Measurements from ENCODE around the gene ROBO1. TPM values are rescaled to one million over a fixed set of nuclear protein-coding genes. Genes with fewer than 3 reads are reported as not detected.

ROBO1 gene
- polyA plus RNA-seq, 1 experiment = 33.9 TPM

GRCh38 chr3:78670094-78670493, 1097.7 kb downstream of the ROBO1 start:
- no peak for DNase-seq (ENCODE audit: low read depth)
- ChIA-PET CTCF (no interaction called here), POLR2A (no interaction called here)
- Histone ChIP-seq H3K36me3 (ENCODE audit: control insufficient read depth, insufficient read depth, low read length) (0 out of 2 replicates have a peak, but pooled peaks cover 1% of the 10 kb centered on the region), H3K4me3 (ENCODE audit: low read depth, low read length) (no peak overlapping the region), H3K27me3 (ENCODE audit: control insufficient read depth, insufficient read depth, low read length) (no peaks in the 10 kb centered on the region)
- no peak for TF ChIP-seq CTCF (IDR thresholded peaks at IDR 0.05; ENCODE audit: insufficient read depth, low read depth, low read length)

- TF ChIP-seq CTCF (IDR thresholded peaks at IDR 0.05; ENCODE audit: insufficient read depth, low read depth, low read length) = no peak
- no peak for DNase-seq (ENCODE audit: low read depth)
- ChIA-PET CTCF (interaction anchor here (1.0 kb wide), 1 partner anchor 365 kb away, joined by 3 read pairs; no protein-coding TSS in a partner anchor), POLR2A (no interaction called here)
- H3K4me3 ChIP-seq (ENCODE audit: low read depth, low read length) = no peak overlapping the region
- H3K36me3 ChIP-seq (ENCODE audit: control insufficient read depth, insufficient read depth, low read length) = 0 out of 2 replicates have a peak, but pooled peaks cover 1% of the 10 kb centered on the region
- no peaks in the 10 kb centered on the region for H3K27me3 ChIP-seq (ENCODE audit: control insufficient read depth, insufficient read depth, low read length)
Observed at GRCh38 chr3:78668302-78668701, 1099.5 kb downstream of the ROBO1 start.

GRCh38 chr3:78666470-78666800, 1101.4 kb downstream of the ROBO1 start:
- POLR2A ChIA-PET = interaction anchor here (0.6 kb wide), 1 partner anchor 351 kb away, joined by 8 read pairs; no protein-coding TSS in a partner anchor
- 0 out of 2 replicates have a peak, but pooled peaks cover 1% of the 10 kb centered on the region for H3K36me3 ChIP-seq (ENCODE audit: control insufficient read depth, insufficient read depth, low read length)
- no peaks in the 10 kb centered on the region for H3K27me3 ChIP-seq (ENCODE audit: control insufficient read depth, insufficient read depth, low read length)
- no peak for TF ChIP-seq CTCF (IDR thresholded peaks at IDR 0.05; ENCODE audit: insufficient read depth, low read depth, low read length)
- CTCF ChIA-PET = interaction anchor here (1.1 to 3.6 kb wide), 5 partner anchors 9 to 695 kb away, joined by 3 to 13 read pairs (median 3); no protein-coding TSS in a partner anchor
- DNase-seq (ENCODE audit: low read depth) = peak; percentile 46
- H3K4me3 ChIP-seq (ENCODE audit: low read depth, low read length) = no peak overlapping the region

- CTCF ChIA-PET = interaction anchor here (1.1 to 3.6 kb wide), 6 partner anchors 8 to 696 kb away, joined by 3 to 13 read pairs (median 3); no protein-coding TSS in a partner anchor
- POLR2A ChIA-PET = no interaction called here
Observed at GRCh38 chr3:78665776-78666469, 1101.9 kb downstream of the ROBO1 start.

More at GRCh38 chr3:78665776-78666469, 1101.9 kb downstream of the ROBO1 start:
- H3K4me3 ChIP-seq (ENCODE audit: low read depth, low read length) = no peak overlapping the region
- H3K36me3 ChIP-seq (ENCODE audit: control insufficient read depth, insufficient read depth, low read length) = 0 out of 2 replicates have a peak, but pooled peaks cover 1% of the 10 kb centered on the region
- H3K27me3 ChIP-seq (ENCODE audit: control insufficient read depth, insufficient read depth, low read length) = no peaks in the 10 kb centered on the region
- no peak for DNase-seq (ENCODE audit: low read depth)
- TF ChIP-seq CTCF (IDR thresholded peaks at IDR 0.05; ENCODE audit: insufficient read depth, low read depth, low read length) = no peak

Data from BJ (cell line).